ENCODE measurements around the gene CEP104.

The CEP104 gene

DNA sequence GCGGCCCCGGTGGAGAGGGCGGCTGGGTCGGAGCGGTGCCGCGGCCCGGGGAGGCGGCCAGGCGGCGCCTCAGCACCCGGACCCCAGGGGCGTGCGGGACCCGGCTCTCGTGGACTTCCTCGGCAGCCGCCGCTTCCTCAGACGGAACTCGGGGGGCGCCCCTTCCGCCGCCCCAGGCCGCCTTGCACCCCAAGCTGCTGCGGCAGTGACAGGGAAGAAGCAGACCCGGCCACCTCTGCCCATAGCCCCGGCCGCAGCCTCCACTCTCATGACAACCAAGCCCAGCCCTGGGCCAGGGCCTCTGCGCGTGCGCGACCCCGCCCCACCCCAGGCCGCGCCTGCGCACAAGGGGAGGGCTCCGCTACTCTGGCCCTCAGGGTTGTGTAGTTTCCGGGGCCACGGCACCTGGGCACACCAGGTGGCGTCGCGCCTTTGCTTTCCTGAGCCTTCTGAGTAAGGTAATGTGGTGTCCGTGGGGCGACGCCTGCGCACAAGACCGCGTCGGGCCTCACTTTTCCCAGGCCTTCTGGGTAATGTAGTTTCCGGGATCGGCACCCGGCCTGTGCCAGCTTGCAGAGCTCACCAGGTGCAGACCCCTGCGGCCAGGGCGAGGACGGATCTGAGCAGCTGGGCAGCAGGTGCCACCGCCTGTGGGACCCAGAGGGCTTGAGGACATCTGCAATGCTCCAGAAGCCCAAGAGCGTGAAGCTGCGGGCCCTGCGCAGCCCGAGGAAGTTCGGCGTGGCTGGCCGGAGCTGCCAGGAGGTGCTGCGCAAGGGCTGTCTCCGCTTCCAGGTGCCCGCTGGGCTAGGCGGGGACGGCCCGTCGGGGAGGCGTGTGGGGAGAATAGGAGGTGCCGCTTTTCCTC lies at the start of gene CEP104, which contains the start of gene DFFB:
CEP104 (minus strand) TSS at position 289 of the 868 bp plus-strand sequence. CDS start 4,804 bp downstream, outside the sequence.
DFFB (plus strand) TSS at position 554 of the 868 bp plus-strand sequence; CDS start at position 682, 128 bp downstream.
- peak; percentile 94 for DNase-seq

DNA sequence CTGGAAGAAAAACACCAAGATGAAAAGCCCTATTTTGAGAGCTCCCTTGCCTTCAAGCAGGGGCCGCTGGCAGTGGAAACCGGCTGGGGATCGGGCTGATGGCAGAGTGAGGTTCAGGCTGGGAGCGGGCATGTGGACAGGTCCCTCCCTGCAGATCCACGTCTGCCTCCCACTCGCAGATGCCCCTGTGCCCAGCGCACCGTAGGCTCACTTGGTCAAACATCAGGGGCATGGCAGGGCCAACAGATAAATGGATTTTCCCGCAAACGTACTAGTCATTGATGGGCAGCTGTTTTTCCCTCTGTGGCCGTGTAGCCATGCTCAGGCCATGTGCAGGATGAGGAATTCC lies 49.6 kb upstream of the CEP104 start:
- DNase-seq: no peak

DNA sequence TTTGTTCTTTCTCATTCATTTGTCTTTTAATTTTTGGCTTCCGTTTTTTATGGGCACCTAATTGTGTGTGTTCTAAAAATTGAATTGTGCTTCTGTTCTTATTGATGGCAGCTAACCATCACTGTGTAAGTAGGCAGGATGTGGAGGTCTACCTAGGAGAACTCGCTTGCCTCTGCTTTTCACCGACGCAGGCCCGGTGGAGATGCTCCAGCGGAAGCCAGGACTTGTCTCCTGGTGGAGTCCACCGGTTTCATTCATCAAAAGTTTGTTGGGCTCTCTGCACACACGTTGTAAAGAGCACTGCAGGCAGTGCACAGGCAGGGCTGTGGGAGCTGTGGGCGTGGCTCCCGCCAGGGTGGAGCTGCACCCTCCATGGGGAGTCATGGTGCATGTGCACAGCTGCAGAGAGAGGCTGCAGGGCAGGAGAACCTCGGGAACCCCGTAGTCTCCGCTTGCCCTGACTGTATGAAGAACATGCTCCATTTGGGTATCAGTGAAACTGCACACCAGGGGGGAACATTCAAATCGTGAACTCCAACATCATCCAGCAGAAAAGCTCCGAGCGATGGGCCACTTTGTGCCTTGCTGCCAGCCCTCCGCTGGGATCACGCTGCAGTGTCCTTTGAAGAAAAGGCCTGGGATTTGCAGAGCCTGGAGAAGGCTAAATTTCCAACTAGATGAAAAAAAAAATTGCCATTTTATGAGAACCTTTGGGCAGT lies 49.1 kb upstream of the CEP104 start:
- DNase-seq: no peak

DNA sequence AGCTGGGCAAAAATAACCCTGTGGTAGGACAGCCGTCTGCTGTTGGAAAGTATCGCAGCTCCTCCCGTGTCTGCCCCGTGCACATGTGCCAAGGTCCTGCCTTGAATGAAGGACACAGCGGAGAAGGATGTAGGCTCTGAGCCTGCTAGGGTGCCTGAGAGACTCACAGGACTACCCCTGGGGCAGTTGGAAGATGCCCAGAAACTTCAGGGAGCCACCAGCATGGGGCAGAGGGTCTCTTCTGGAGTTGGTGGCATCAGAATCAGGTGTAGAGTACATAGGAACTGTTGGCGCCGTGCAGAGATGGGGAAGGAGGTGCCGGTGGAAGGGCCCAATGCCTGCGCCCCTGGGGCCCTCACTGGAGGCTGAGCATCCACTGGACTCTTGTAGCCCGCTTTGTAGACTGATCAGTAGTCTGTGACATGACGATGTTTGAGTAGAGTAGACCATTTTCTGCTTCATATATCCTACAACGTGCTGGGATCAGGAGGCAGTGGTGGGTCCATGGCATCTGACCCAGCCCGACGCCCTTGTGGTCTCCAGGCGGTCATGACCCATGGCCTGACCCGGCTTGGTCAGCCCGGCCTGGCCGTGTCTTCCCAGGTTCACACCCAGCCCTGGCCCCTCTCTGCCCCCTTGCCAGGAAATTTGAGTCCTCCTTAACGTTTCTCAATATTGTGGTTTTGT lies 48.4 kb upstream of the CEP104 start:
- DNase-seq: no peak

DNA sequence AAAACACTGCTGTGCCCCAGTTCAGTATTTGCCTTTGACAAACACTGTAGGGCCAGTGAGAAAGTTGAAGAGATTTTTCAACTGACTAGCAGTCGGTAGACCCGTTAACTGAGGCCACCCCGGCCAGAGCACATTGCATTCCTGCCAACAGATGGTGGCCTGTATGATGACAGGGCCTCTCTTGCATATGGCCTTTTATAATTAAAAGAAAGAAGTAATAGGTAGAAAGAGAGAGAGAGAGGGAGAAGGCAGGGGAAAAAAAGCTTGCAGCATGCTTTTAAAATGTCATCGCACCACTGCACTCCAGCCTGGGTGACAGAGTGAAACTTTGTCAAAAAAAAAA lies 47.8 kb upstream of the CEP104 start:
- DNase-seq: no peak

DNA sequence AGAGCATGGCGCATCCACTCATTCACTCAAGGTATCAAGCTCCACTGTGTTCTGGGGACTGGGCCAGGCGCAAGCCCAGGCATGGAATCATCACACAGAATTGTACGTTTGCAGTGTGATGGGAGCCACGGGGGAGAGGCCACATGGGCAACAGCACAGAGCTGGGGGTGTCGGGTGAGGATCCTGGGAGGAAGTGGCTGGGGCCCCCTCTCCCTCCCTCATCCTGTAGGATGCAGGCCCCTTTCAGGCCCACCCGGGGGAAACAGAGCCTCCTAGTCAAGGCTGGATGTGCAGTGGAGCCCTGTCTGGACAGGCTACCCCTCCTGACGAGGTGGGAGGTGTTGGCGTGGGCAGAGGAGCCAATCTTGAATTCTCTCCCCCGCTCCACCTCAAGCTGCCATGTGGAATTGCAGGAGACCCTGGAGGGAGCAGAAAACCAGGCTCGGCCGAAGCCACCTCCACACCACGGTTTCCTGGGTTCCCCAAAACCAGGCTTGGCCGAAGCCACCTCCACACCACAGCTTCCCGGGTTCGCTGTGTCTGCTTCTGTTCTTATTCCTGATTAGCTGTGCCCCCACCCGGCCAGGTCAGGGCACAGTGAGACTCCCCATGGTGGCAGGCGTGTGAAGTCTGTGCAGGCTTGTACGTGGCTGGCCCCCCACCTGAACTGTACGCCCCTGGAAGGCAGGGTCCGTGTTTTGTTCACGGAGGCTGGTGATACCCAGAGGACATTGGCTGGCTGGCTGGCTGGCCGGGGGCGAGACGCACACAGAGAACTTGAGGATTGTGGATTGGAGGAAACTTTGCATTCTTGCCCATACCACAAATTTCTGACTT lies 47.2 kb upstream of the CEP104 start:
- DNase-seq: no peak

DNA sequence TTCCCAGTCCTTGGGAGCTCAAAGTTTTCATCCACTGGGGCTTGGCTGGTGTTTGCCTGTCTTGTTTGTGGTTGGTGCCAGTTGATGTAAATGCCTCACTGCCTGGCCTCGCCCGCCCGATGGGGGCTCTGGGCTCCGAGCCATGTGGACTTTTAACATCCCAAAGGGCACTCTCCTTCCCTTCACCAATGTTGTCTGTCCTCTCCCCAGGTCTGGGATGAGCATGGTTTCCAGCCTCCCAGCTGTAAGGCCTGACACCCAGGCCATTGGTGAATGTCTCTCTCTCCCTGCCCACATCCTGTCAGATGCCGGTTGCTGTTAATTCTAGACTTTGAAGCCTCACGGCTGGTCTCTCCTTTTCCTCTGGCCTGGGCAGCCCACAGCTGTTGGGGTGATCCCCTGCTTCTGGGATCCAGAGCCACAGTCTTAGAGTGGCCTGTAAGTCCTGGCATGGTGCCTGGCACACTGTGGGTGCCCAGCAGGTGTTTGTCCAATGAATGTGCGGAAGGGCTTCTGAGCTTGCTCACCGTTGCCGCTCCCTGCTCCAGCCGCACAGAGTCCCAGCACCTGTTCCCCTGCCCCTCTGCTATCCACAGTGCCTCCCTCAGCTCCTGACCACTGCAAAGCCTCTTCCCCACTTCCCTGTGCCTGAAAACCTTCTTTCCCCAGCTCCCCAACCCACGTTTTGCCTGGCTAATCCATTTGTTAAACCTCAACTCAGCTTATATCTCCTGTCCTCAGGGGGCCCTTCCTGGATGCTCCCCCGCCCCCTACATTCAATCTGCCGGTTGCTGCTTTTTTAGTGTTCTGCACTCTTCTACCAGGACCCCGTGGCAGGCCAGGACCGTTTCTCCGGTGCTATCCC lies 46.4 kb upstream of the CEP104 start:
- no peak for DNase-seq

DNA sequence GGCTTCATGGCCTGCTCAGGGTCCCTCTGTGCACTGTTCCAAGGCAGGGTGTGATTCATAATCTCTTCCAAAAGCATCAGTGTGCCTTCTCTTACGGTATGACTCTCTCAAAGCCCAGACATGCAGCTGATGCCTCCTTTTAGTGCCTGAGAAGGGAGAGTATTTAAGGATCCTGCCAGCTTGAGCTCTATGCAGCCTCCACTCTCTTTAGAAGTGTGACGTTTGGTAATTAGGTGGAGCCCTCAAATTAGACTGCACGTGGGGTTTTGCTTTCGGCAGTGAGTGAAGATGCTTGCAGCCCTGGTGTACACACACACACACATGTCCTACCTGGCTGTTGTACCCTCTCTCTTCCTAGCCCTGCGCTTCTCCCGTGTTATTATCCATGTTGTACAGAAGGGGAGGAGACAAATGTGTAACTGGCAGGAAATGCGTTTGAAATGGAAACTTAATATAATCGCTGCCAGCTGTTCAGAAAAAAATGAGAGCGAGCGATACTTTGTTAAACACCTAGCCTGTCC lies 45.6 kb upstream of the CEP104 start:
- DNase-seq: no peak

DNA sequence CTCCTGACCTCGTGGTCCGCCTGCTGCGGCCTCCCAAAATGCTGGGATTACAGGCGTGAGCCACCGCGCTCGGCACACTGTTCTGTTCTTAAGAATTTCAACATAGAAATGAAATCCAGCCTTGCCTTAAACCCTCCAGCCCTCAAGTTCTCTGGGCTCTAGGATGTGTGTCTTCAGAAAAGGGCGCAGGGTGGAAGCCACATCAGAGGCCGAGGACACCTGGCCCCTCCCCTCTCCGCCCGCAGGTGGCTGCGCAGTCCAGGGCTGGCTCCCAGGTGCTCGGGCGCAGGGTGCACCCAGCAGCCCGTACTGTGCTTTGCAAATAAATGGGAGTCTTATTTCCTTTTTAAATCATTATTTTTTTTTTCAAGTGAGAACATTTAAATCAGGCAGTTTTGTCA lies 45.1 kb upstream of the CEP104 start:
- no peak for DNase-seq

DNA sequence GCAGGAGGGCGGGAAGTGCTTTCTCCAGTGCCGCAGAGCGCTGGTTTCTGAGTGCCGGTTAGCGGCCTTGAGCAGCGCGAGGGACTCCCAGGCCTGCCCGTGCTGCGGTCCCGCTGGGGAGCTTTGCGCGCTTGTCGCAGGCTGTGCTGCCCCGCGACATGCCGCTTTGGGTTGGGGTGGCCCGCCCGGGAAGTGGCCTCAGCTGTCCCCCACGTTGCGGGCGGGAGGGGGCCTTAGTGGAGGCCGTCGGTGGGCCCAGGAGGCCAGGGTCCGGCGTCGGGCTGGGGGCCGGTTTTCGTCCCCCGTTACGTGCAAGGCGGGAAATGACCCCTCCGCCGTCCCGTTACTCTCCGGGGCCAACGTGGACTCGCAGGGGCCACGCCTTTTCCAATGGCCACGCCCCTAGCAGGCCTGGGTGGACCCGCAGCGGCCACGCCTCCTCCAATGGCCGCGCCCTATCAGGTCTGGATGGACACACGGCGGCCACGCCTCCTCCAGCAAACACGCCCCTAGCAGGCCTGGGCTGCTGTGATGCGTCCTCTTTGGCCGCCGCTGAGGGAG lies 44.0 kb upstream of the CEP104 start:
- DNase-seq: peak; percentile 96

DNA sequence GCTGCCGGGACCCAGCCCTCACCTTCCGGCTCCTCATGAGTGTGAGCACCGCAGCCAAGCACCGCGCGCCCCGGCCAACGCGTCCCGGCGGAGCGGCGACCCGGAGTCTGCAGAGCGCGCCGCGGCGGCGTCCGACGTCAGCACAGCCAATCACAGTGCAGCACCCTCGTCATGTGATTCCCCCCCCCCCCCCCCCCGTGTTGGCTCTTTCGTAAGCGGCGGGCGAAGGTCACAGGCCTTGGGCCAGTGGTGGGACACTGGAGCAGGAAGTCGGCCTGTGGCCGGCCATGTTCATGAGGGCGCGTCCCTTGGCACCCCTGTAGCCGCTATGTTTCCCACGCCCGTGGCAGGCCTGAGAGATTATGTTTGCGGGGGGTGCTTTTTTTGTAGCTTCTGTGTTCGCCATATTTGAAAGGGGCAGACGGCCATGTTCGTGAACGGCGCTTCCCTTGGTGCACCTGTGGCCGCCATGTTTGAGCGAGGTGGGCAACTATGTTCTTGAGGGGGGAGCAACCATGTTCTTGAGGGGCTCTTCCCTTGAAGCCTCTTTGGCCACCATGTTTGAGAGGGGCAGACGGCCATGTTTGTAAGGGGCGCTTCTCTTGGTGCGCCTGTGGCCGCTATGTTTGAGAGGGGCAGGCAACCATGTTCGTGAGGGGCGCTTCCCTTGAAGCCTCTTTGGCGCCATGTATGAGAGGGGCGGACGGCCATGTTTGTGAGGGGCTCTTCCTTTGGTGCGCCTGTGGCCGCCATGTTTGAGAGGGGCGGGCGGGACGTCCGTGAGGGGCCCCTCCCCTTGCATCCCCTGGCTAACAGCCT lies 43.3 kb upstream of the CEP104 start, which contains the start of gene C1orf174:
C1orf174 (minus strand) TSS at position 123 of the 819 bp plus-strand sequence; CDS start at position 37, 86 bp downstream.
- peak; percentile 91 for DNase-seq

DNA sequence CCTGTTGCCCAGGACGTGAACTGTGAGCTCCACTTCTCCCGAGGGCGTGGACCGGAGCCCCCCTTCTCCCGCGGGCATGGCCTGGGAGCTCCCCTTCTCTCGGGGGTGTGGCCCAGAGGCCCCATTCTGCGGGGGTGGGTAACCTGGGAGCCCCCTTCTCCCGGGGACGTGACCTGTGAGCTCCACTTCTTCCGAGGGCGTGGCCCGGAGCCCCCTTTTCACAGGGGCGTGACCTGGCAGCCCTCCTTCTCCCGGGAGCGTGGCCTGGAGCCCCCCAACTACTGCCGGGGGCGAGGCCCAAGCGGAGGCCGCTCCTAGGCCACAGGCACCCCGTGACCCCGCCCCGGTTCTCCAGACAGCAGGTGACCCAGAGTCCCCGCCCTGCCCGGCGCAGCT lies 42.7 kb upstream of the CEP104 start:
- no peak for DNase-seq

DNA sequence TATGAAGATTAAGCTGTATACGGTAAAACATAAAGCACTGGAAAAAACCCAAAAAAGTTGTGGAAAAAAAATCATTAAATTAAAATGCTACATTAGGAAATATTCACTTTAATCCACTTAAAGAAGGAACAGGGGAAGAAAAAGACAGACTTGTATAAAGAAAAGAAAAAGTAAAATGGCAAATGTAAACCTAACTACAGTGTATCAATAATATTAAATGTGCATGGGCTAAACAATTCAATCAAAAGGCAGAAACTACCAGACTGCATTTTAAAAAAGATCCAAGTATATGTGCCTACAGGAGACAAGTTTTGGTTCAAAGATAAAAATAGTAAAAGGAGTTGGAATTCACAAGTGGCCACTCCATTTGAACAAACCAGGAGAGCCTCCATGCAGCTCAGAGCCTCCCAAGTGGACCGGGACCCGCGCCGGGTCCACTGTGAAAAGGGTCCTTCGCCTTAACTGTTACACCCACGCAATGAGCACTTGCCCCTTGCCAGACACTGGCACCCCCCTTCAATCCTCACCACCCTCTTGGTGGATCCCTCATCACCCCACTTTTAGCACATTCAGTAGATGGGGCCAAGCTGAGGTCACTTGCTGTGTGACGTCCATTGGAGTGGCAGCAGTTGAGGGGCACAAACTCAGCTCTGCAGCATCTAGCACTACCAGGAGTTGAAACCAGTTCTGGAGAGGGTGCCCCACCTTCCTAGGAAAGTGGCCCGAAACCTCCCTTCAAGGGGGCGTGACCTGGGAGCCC lies 42.2 kb upstream of the CEP104 start:
- peak; percentile 50 for DNase-seq

DNA sequence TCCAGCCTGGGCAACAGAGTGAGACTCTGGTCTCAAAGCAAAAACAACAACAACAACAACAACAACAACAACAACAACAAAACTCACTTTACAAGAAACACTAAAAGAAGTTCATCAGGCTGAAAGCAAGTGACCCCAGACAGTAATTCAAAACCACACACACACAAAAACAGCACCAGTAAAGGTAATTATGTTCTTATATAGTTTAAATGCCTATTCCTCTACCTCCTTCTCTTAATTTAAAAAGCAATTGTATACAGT lies 41.4 kb upstream of the CEP104 start:
- no peak for DNase-seq

DNA sequence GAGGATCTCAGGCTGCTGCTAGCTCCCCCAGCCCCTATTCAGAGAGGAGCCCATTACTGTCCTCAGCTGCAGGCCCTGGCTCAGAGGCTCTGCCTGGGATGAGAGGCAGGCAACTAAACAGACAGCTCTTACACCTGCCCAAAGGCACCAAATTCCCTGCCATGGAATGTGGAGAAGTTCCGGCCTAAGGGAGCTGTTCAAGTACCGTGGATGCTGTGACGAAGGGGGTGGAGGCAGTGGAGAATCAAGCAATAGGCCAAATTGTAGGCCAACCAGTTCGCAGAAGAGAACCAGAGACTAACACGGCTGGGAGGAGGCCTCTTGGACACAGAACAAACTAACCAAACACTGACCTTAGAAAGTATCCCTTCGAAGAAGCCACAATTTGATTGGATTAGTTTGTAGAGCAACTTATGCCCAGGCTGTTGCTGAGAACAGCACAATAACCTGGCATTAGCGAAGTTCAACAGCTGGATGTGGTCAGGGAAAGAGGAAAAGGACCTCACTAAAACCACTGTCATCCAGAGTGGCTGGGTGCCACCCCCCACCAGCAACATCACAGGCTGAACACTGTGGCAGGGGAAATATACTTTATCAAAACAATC lies 39.5 kb upstream of the CEP104 start:
- no peak for DNase-seq

DNA sequence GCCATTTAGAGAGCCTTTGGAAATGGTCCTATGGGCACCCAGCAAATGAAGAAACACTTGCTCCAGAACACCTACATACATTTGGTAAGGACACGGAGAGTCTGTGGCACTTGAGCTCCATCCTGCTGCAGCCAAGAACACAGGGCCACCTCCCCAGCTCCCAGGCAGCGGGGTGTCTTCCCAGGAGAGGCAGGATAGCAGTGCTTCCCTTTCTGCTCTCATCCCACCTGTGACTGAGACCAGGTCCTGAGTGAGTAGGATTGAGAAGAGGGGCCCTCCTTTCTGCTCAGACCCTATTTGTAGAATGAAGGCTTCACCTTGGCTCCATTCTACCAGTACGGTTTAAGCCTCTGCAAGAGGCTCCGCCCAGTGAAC lies 38.9 kb upstream of the CEP104 start:
- DNase-seq: no peak

DNA sequence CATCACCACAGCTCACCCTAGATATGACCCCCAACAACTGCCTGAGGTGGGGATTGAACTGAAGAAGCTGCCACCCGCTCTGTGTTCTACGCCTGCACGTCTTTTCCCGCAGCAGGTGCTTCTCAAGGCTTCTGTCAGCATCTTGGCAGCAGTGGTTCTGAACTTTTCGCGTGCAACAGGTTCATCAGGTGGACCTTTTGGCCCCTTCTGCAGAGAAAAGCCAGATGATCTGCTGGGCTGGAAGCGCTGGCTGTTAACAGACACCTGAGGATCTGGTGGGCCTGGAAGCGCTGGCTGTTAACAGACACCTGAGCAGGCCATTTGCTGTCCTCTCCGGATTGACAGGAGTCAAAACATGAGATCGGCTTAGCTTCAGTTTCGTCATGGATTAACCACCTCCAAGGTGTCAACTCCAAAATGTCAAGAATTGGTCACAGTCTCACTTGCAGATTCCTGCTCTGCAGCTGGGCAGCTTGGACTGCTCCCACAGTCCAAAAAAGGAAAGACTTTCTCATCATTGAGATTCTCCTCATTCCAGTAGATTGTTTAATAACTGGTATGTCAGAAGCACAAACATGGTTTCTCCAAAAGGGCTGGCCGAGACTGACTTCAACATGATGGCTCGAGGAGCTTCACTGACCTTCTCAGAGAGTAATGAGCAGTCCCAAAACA lies 38.4 kb upstream of the CEP104 start:
- DNase-seq: no peak

DNA sequence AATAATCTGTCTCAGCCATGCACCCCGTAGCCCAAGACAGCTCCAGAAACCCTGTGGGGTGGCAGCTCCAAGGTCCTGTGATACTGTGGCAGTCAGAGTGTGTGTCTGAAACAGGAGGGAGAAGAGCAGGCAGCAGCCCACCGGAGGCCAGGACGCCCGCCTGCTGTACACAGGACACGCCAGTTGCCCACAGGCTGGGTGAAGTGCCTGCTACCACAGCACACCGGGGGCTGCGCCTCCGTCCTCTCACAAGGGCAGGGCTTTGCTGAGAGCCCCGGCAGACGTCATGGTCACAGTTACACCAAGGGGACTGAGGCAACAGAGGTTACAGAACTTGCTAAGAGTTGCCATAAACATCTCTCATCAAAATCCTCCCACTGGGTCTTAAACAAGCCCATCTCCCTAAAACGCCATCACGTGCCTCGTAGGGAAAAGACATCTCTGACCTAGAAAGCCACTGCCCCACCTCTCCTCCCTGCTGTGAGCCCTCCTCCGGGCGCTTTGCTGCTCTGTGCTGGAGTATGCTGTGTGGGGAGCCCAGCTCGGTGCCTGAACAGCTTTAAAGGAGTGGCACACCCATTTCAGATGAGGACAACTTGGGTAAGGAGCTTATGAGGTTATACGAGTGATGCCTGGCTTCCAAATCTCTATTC lies 37.7 kb upstream of the CEP104 start:
- no peak for DNase-seq
